ENCODE data around the gene VAX1.

The VAX1 gene

GRCh38 chr10:117163954-117164548 is 26.0 kb upstream of the VAX1 start:
- DNase-seq, result no peak

GRCh38 chr10:117163061-117163953 is 25.2 kb upstream of the VAX1 start:
- no peak for DNase-seq

GRCh38 chr10:117162093-117163060 is 24.3 kb upstream of the VAX1 start:
- no peak for DNase-seq

- no peak for DNase-seq
Measured at GRCh38 chr10:117161386-117162033, 23.4 kb upstream of the VAX1 start.

GRCh38 chr10:117160567-117160966 is 22.5 kb upstream of the VAX1 start:
- no peak for DNase-seq

GRCh38 chr10:117159390-117159789 is 21.3 kb upstream of the VAX1 start:
- DNase-seq, result no peak

GRCh38 chr10:117158297-117158696 is 20.2 kb upstream of the VAX1 start:
- DNase-seq, result no peak

GRCh38 chr10:117152668-117153067 is 14.6 kb upstream of the VAX1 start:
- no peak for DNase-seq

GRCh38 chr10:117148284-117148683 is 10.2 kb upstream of the VAX1 start:
- DNase-seq, result no peak

- no peak for DNase-seq
Measured at GRCh38 chr10:117145019-117145418, 6.9 kb upstream of the VAX1 start.

- DNase-seq, result no peak
Measured at GRCh38 chr10:117143103-117143823, 5.2 kb upstream of the VAX1 start.

GRCh38 chr10:117140525-117140902 is 2.4 kb upstream of the VAX1 start:
- DNase-seq, result no peak

- no peak for DNase-seq
Measured at GRCh38 chr10:117139581-117140524, 1.8 kb upstream of the VAX1 start.

- no peak for DNase-seq
Measured at GRCh38 chr10:117138838-117139580, 939 bp upstream of the VAX1 start.

GRCh38 chr10:117137031-117137910 is 799 bp downstream of the VAX1 start:
- peak; percentile 94 for DNase-seq

GRCh38 chr10:117136391-117136975 is 1.6 kb downstream of the VAX1 start:
- no peak for DNase-seq

- no peak for DNase-seq
Measured at GRCh38 chr10:117135480-117136140, 2.5 kb downstream of the VAX1 start.

GRCh38 chr10:117135026-117135372 is 3.1 kb downstream of the VAX1 start:
- DNase-seq, result no peak
